HEK293 (cell line): ENCODE results near the gene MMP21.

Experiments
- CTCF ChIA-PET: fragments of 350-600 bp; formaldehyde crosslinking; extraction: SDS; loops from one replicate; lab custom pipeline; 2021; ENCODE audit warnings: antibody characterized with exemption; lab: Yijun Ruan, JAX
- POLR2A ChIA-PET: fragments of 300-600 bp; formaldehyde crosslinking; extraction: SDS; loops from one replicate; lab custom pipeline; 2020; ENCODE audit warnings: antibody characterized with exemption, inconsistent platforms; lab: Yijun Ruan, JAX
- H3K27ac ChIP-seq: fragments of 200-500 bp; sonication (Bioruptor generic); 2 replicates; pipeline ENCODE4 v1.5.1; 2014; ENCODE audit warnings: low read depth, low read length, control low read depth, inconsistent platforms; ENCODE audit errors: extremely low read depth
- H3K36me3 ChIP-seq, 2 experiments: fragments of 200-500 bp in 1 of 2; sonication (Bioruptor generic) in 1 of 2; 1 replicate in 1 of 2; 2 replicates in 1 of 2; pipeline ENCODE4 v1.5.1; 2014 to 2017; ENCODE audit warnings: inconsistent platforms in 2 of 2, low read length in 2 of 2; ENCODE audit not compliant: control insufficient read depth in 2 of 2, insufficient read depth in 1 of 2
- H3K4me1 ChIP-seq: fragments of 200-500 bp; sonication (Bioruptor generic); 2 replicates; pipeline ENCODE4 v1.5.1; 2014; ENCODE audit warnings: mild to moderate bottlenecking, low read length, inconsistent platforms; ENCODE audit not compliant: control insufficient read depth, insufficient read depth
- H3K4me3 ChIP-seq: 2 replicates; pipeline ENCODE4 v1.5.1; 2011; ENCODE audit warnings: low read depth, mild to moderate bottlenecking, control low read depth, low read length, moderate library complexity
- H3K9me3 ChIP-seq: fragments of 200-500 bp; sonication (Bioruptor generic); 2 replicates; pipeline ENCODE4 v1.5.1; 2014; ENCODE audit warnings: low read depth, low read length, inconsistent platforms; ENCODE audit not compliant: control insufficient read depth, insufficient read depth
- FEZF1 ChIP-seq: fragments of 450-650 bp; formaldehyde crosslinking; IDR thresholded peaks from 2 replicates; pipeline ENCODE4 v1.5.1; 2016; ENCODE audit warnings: missing biosample characterization, missing genetic modification characterization
- KLF1 ChIP-seq: fragments of 450-650 bp; formaldehyde crosslinking; IDR thresholded peaks from 2 replicates; pipeline ENCODE4 v1.5.1; 2016; ENCODE audit warnings: missing biosample characterization, missing genetic modification characterization
- KLF7 ChIP-seq: fragments of 450-650 bp; formaldehyde crosslinking; IDR thresholded peaks from 2 replicates; pipeline ENCODE4 v1.5.1; 2016; ENCODE audit warnings: missing biosample characterization, missing genetic modification characterization, borderline replicate concordance
- PRDM2 ChIP-seq: fragments of 450-650 bp; formaldehyde crosslinking; IDR thresholded peaks from 2 replicates; pipeline ENCODE4 v1.5.1; 2016; ENCODE audit warnings: missing biosample characterization, missing genetic modification characterization, borderline replicate concordance
- PRDM4 ChIP-seq: fragments of 450-650 bp; formaldehyde crosslinking; IDR thresholded peaks from 2 replicates; pipeline ENCODE4 v1.5.1; 2017; ENCODE audit warnings: missing biosample characterization, missing genetic modification characterization
- SP7 ChIP-seq: fragments of 450-650 bp; formaldehyde crosslinking; IDR thresholded peaks from 2 replicates; pipeline ENCODE4 v1.5.1; 2016; ENCODE audit warnings: missing biosample characterization, missing genetic modification characterization
- ZNF280C ChIP-seq: fragments of 450-650 bp; formaldehyde crosslinking; IDR thresholded peaks from 2 replicates; pipeline ENCODE4 v1.5.1; 2016; ENCODE audit warnings: missing biosample characterization, missing genetic modification characterization
- ZNF280D ChIP-seq: fragments of 450-650 bp; formaldehyde crosslinking; IDR thresholded peaks from 2 replicates; pipeline ENCODE4 v1.5.1; 2016; ENCODE audit warnings: missing biosample characterization, missing genetic modification characterization
- ZNF488 ChIP-seq: fragments of 450-650 bp; formaldehyde crosslinking; IDR thresholded peaks from 2 replicates; pipeline ENCODE4 v1.5.1; 2016; ENCODE audit warnings: missing biosample characterization, missing genetic modification characterization
- ZNF514 ChIP-seq: fragments of 450-650 bp; formaldehyde crosslinking; IDR thresholded peaks from 2 replicates; pipeline ENCODE4 v1.5.1; 2016; ENCODE audit warnings: missing biosample characterization, missing genetic modification characterization
- ZNF555 ChIP-seq: fragments of 450-650 bp; formaldehyde crosslinking; conservative IDR thresholded peaks from 2 replicates; pipeline ENCODE4 v1.5.1; 2017; ENCODE audit warnings: missing biosample characterization, mild to moderate bottlenecking, missing genetic modification characterization, inconsistent platforms
- ZNF561 ChIP-seq: fragments of 450-650 bp; IDR thresholded peaks from 2 replicates; pipeline ENCODE4 v1.5.1; 2018; ENCODE audit warnings: missing biosample characterization, missing genetic modification characterization, borderline replicate concordance

Gene MMP21

GRCh38 chr10:125811251-125811650 is 35.6 kb upstream of the MMP21 start:
- TF ChIP-seq ZNF561 (tag by site-specific recombination), result no peak
- no peak for TF ChIP-seq ZNF280C (tag by site-specific recombination)
- no peak for TF ChIP-seq ZNF488 (tag by site-specific recombination)
- Histone ChIP-seq H3K36me3 (peaks cover 24 to 86% of the 10 kb centered on the region in 2 experiments), H3K27ac (no peak overlapping the region), H3K4me3 (no peak overlapping the region), H3K9me3 (no peaks in the 10 kb centered on the region), H3K4me1 (no peaks in the 10 kb centered on the region)
- ChIA-PET CTCF (no interaction called here), POLR2A (no interaction called here)

- Histone ChIP-seq H3K36me3 (peaks cover 21 to 87% of the 10 kb centered on the region in 2 experiments; a peak in 2 of 3 replicates), H3K4me1 (no peaks in the 10 kb centered on the region), H3K4me3 (no peak overlapping the region), H3K27ac (no peak overlapping the region), H3K9me3 (no peaks in the 10 kb centered on the region)
- TF ChIP-seq SP7 (tag by site-specific recombination) (no peak), PRDM2 (tag by site-specific recombination) (no peak), ZNF555 (tag by site-specific recombination) (no peak), FEZF1 (no peak), KLF7 (tag by site-specific recombination) (no peak), ZNF280D (tag by site-specific recombination) (no peak), ZNF514 (no peak), KLF1 (no peak), PRDM4 (tag by site-specific recombination) (no peak)
- CTCF ChIA-PET, result no interaction called here
- POLR2A ChIA-PET, result interaction anchor here (1.5 kb wide), 1 partner anchor 9 kb away, joined by 4 read pairs; no protein-coding TSS in a partner anchor
Observed at GRCh38 chr10:125808047-125808446, 32.4 kb upstream of the MMP21 start.
